Trophoblast cell (in vitro differentiated cells and primary cell): Measurements from ENCODE around the gene DYRK1B.

Experiments
- DNase-seq, 2 donors: peaks; one replicate each; pipeline ENCODE4 v3.0.0-alpha.2; 2016
- H2AFZ ChIP-seq: 2 replicates; pipeline ENCODE4 v1.6.1; 2013; ENCODE audit warnings: low read length, moderate library complexity, mild to moderate bottlenecking; ENCODE audit not compliant: insufficient read depth, poor library complexity
- H2AK5ac ChIP-seq: 2 replicates; pipeline ENCODE4 v1.6.1; 2013; ENCODE audit warnings: mild to moderate bottlenecking, low read length
- H2BK120ac ChIP-seq: 2 replicates; pipeline ENCODE4 v1.6.1; 2013; ENCODE audit warnings: low read length, mild to moderate bottlenecking, moderate library complexity; ENCODE audit not compliant: insufficient read depth, poor library complexity
- H2BK12ac ChIP-seq: 2 replicates; pipeline ENCODE4 v1.6.1; 2013; ENCODE audit warnings: mild to moderate bottlenecking, low read length, moderate library complexity
- H2BK5ac ChIP-seq: 2 replicates; pipeline ENCODE4 v1.6.1; 2013; ENCODE audit warnings: low read length, low read depth, moderate library complexity, mild to moderate bottlenecking; ENCODE audit not compliant: poor library complexity
- H3K14ac ChIP-seq: 2 replicates; pipeline ENCODE4 v1.6.1; 2013; ENCODE audit warnings: mild to moderate bottlenecking, low read length
- H3K18ac ChIP-seq: 2 replicates; pipeline ENCODE4 v1.6.1; 2013; ENCODE audit warnings: mild to moderate bottlenecking, low read length
- H3K23ac ChIP-seq: 2 replicates; pipeline ENCODE4 v1.6.1; 2013; ENCODE audit warnings: low read length
- H3K27ac ChIP-seq: 2 replicates; pipeline ENCODE4 v1.5.1; 2013; ENCODE audit warnings: low read depth, mild to moderate bottlenecking, inconsistent platforms, low read length, moderate library complexity
- H3K27me3 ChIP-seq: 2 replicates; pipeline ENCODE4 v1.6.1; 2013; ENCODE audit warnings: inconsistent platforms, mild to moderate bottlenecking, low read length, moderate library complexity; ENCODE audit not compliant: insufficient read depth
- H3K36me3 ChIP-seq, 2 experiments: 1 replicate in 1 of 2; 2 replicates in 1 of 2; pipeline ENCODE4 v1.6.1; 2013; ENCODE audit warnings: low read length in 2 of 2, mild to moderate bottlenecking in 2 of 2, moderate library complexity in 1 of 2; ENCODE audit not compliant: insufficient read depth in 2 of 2, control insufficient read depth in 1 of 2
- H3K4ac ChIP-seq: 2 replicates; pipeline ENCODE4 v1.6.1; 2013; ENCODE audit warnings: low read depth, mild to moderate bottlenecking, low read length, moderate library complexity
- H3K4me1 ChIP-seq, 2 experiments: 1 replicate in 1 of 2; 2 replicates in 1 of 2; pipeline ENCODE4 v1.6.1; 2013; ENCODE audit warnings: low read length in 2 of 2, mild to moderate bottlenecking in 2 of 2, moderate library complexity in 1 of 2; ENCODE audit not compliant: insufficient read depth in 2 of 2, control insufficient read depth in 1 of 2
- H3K4me2 ChIP-seq: 2 replicates; pipeline ENCODE4 v1.6.1; 2013; ENCODE audit warnings: inconsistent platforms, mild to moderate bottlenecking, low read length, moderate library complexity
- H3K4me3 ChIP-seq: 2 replicates; pipeline ENCODE4 v1.5.1; 2013; ENCODE audit warnings: mild to moderate bottlenecking, low read depth, low read length, inconsistent platforms
- H3K79me1 ChIP-seq: one replicate; pipeline ENCODE4 v1.6.1; 2013; ENCODE audit warnings: low read length
- H3K79me2 ChIP-seq: 2 replicates; pipeline ENCODE4 v1.6.1; 2013; ENCODE audit warnings: low read length, mild to moderate bottlenecking; ENCODE audit not compliant: control insufficient read depth, insufficient read depth, poor library complexity
- H3K9ac ChIP-seq: 2 replicates; pipeline ENCODE4 v1.6.1; 2013; ENCODE audit warnings: mild to moderate bottlenecking, low read length
- H3K9me3 ChIP-seq: 2 replicates; pipeline ENCODE4 v1.6.1; 2013; ENCODE audit warnings: low read depth, mild to moderate bottlenecking, control low read depth, inconsistent platforms, low read length; ENCODE audit not compliant: insufficient read depth
- H4K12ac ChIP-seq: 2 replicates; pipeline ENCODE4 v1.6.1; 2013; ENCODE audit warnings: low read depth, mild to moderate bottlenecking, low read length, moderate library complexity
- H4K8ac ChIP-seq: 2 replicates; pipeline ENCODE4 v1.6.1; 2013; ENCODE audit warnings: low read depth, mild to moderate bottlenecking, low read length, moderate library complexity
- H4K91ac ChIP-seq: one replicate; pipeline ENCODE4 v1.6.1; 2013; ENCODE audit warnings: low read depth, mild to moderate bottlenecking, low read length, moderate library complexity
- WGBS: extraction: QIAGEN DNeasy Blood & Tissue Kit; methylation state at CpG from one replicate; pipeline ENCODE4 v1.1.7; 2013; ENCODE audit warnings: missing lambda C conversion rate; ENCODE audit not compliant: insufficient read length, insufficient coverage; ENCODE audit errors: extremely low coverage; 5-methylcytosine and 5-hydroxymethylcytosine counted together

The DYRK1B gene

DNA sequence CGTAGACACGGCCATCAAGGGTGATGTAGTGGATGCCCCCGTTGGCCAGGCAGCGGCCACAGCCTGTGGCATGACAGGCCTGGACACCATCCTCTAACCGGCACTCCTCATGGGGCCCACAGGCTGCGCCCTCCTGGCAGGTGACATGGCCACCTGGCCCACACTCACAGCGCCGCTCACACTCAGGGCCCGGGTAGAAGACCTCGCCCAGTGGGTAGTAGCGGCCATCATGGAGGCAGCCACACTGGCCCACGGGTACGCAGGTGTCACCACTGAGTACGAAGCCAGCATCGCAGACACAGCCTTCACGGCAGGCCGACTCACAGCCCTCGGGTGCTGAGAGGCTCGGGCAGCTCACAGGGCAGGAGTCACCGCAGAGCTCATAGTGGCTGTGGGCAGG is 39.4 kb upstream of the DYRK1B start:
- no peak overlapping the region for H4K91ac ChIP-seq
- no peak overlapping the region for H3K4me2 ChIP-seq
- no CpG with 5 or more reads among the region's 20 CpGs for WGBS
- no peak overlapping the region for H3K14ac ChIP-seq
- no peaks in the 10 kb centered on the region for H3K4me1 ChIP-seq
- H2BK5ac ChIP-seq = no peak overlapping the region
- no peak overlapping the region for H2BK120ac ChIP-seq
- H2AFZ ChIP-seq = no peak overlapping the region
- no peaks in the 10 kb centered on the region for H3K79me1 ChIP-seq
- H3K27ac ChIP-seq = no peak overlapping the region
- no peak overlapping the region for H3K4me3 ChIP-seq
- H3K23ac ChIP-seq = no peak overlapping the region
- no peak overlapping the region for H4K12ac ChIP-seq
- H3K9ac ChIP-seq = no peak overlapping the region
- H3K18ac ChIP-seq = no peak overlapping the region
- no peak for DNase-seq
- H3K36me3 ChIP-seq = no peaks in the 10 kb centered on the region
- no peak overlapping the region for H2BK12ac ChIP-seq
- H3K79me2 ChIP-seq = no peaks in the 10 kb centered on the region
- no peak overlapping the region for H2AK5ac ChIP-seq
- H3K4ac ChIP-seq = no peak overlapping the region
- H3K27me3 ChIP-seq = no peaks in the 10 kb centered on the region
- no peaks in the 10 kb centered on the region for H3K9me3 ChIP-seq
- H4K8ac ChIP-seq = no peak overlapping the region

DNA sequence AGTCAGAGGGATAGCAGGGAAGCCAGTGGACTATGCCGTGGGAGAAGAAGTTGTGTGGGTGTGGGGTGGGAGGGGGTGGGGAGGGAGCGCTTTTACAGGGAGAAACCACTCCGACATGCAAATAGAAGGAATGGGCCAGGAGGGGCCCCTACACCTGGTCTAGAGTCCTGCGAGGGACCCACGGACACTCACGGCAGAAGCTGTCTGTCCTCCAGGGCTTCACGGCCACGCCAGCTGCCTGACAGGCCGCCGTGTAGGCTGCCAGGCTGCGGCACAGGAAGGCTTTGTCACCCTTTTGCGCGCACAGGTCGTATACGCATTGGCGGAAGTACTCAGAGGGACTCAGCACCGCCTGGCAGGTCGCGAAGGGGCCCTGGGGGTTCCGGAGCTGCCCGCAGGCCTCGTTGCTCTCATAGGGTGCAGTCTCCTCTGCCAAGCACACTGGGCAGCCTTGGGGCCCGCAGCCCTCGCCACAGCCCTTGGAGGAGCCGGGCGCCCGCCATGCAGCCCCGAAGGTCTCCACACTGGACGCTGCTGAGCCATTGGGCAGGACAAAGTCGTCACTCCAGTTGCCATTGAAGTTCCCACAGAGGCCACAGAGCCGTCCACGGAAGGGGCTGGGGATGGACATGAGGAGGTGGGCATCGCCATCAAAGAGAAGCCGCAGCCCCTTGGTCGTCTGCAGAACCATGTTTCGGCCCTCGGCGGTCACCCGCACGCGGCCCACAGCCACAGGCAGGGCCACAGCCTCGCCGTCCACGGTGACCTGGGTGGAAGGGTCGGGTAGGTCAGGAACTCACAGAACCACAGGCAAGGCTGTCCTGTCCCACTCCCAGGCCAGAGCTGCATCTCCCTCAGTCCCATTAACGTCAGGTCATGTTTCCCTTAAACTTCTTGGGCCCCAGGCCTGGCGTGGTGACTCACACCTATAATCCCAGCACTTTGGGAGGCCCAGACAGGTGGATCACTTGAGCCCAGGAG is 38.2 kb upstream of the DYRK1B start:
- Histone ChIP-seq H3K14ac (no peak overlapping the region), H3K79me1 (no peaks in the 10 kb centered on the region), H2BK12ac (no peak overlapping the region), H3K36me3 (no peaks in the 10 kb centered on the region), H3K9ac (no peak overlapping the region), H3K18ac (no peak overlapping the region), H3K27ac (no peak overlapping the region), H4K12ac (no peak overlapping the region), H3K23ac (no peak overlapping the region), H3K27me3 (no peaks in the 10 kb centered on the region), H3K4me1 (no peaks in the 10 kb centered on the region), H3K4me3 (no peak overlapping the region), H3K9me3 (no peaks in the 10 kb centered on the region), H3K4ac (no peak overlapping the region), H2BK120ac (no peak overlapping the region), H3K79me2 (no peaks in the 10 kb centered on the region), H2BK5ac (no peak overlapping the region), H2AFZ (no peak overlapping the region), H2AK5ac (no peak overlapping the region), H3K4me2 (no peak overlapping the region), H4K8ac (no peak overlapping the region), H4K91ac (no peak overlapping the region)
- no peak for DNase-seq
- no CpG with 5 or more reads among the region's 47 CpGs for whole genome bisulfite sequencing

DNA sequence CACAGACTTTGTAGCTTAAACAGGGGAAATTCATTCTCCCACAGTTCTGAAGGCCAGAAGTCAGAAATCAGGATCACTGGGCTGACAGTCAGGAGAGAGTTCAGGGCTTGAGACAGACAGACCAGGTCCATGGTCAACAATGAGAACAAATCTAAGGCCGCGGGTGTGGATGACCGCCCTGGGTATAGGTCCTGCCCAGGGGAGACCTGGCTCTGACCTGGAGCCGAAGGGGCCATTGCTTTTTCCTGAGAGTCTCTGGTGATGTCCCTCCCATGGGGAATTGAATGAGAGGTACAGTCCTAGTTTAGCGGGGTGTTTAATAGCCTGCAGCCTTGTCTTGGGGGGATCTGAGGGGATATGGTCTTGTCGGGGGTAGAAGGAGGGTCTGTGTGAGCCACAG is 37.4 kb upstream of the DYRK1B start:
- no peaks in the 10 kb centered on the region for H3K36me3 ChIP-seq
- H2BK12ac ChIP-seq = no peak overlapping the region
- no peak overlapping the region for H2AK5ac ChIP-seq
- no peak overlapping the region for H4K91ac ChIP-seq
- H3K18ac ChIP-seq = no peak overlapping the region
- no peaks in the 10 kb centered on the region for H3K79me2 ChIP-seq
- H4K12ac ChIP-seq = no peak overlapping the region
- no peak overlapping the region for H3K14ac ChIP-seq
- no peaks in the 10 kb centered on the region for H3K79me1 ChIP-seq
- no peak overlapping the region for H3K27ac ChIP-seq
- H3K4me3 ChIP-seq = no peak overlapping the region
- H3K9ac ChIP-seq = no peak overlapping the region
- H3K4me1 ChIP-seq = no peaks in the 10 kb centered on the region
- peaks cover 3% of the 10 kb centered on the region for H3K9me3 ChIP-seq
- H2BK5ac ChIP-seq = no peak overlapping the region
- DNase-seq = no peak
- no peak overlapping the region for H3K4me2 ChIP-seq
- H2BK120ac ChIP-seq = no peak overlapping the region
- no peak overlapping the region for H4K8ac ChIP-seq
- H3K27me3 ChIP-seq = no peaks in the 10 kb centered on the region
- WGBS = no CpG with 5 or more reads among the region's 6 CpGs
- no peak overlapping the region for H3K23ac ChIP-seq
- H3K4ac ChIP-seq = no peak overlapping the region
- no peak overlapping the region for H2AFZ ChIP-seq

DNA sequence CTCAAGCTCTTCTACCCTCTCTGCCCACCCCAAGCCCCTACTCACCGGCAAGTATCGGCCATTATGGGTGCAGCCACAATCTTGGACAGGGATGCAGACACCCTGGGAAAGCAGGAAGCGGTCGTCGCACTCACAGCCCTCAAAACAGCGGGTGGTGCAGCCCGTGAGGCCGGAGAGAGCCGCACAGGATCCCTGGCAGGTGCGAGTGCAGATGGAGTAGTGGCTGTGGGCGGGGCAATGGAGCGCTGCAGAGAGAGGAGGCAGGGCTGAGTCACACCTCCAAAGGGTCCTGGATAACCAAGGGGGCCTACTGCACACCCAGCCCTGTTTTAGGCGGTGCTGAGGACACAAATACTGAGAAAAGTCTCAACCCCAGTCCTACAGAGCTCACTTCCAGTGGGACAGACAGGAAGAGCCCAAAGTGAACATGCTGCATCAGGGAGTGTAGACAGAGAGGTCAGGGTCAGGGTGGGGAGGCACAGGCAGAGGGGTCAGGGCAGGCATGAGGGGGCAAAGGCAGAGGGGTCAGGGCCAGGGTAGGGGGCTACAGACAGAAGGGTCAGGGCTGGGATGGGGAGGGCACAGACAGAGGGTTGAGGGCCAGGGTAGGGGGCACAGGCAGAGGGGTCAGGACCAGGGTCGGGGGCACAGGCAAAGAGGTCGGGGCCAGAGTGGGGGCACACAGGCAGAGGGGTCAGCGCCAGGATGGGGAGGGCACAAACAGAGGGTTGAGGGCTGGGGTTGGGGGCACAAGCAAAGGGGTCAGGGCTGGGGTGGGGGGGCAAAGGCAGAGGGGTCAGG is 36.4 kb upstream of the DYRK1B start:
- Histone ChIP-seq H3K18ac (no peak overlapping the region), H3K4me3 (no peak overlapping the region), H3K36me3 (no peaks in the 10 kb centered on the region), H3K27me3 (no peaks in the 10 kb centered on the region), H4K91ac (no peak overlapping the region), H3K4me1 (no peaks in the 10 kb centered on the region), H2AFZ (no peak overlapping the region), H3K9me3 (peaks cover 3% of the 10 kb centered on the region), H3K4ac (no peak overlapping the region), H2BK12ac (no peak overlapping the region), H2AK5ac (no peak overlapping the region), H3K23ac (no peak overlapping the region), H3K79me2 (no peaks in the 10 kb centered on the region), H2BK5ac (no peak overlapping the region), H4K8ac (no peak overlapping the region), H3K14ac (no peak overlapping the region), H3K9ac (no peak overlapping the region), H3K4me2 (no peak overlapping the region), H3K79me1 (no peaks in the 10 kb centered on the region), H3K27ac (no peak overlapping the region), H4K12ac (no peak overlapping the region), H2BK120ac (no peak overlapping the region)
- WGBS = no CpG with 5 or more reads among the region's 16 CpGs
- DNase-seq = no peak
